Fibroblast of skin of abdomen (primary cell): ENCODE measurements around the gene FMNL1.
"Not testable (repeated sequence)": the region's sequence is repeated elsewhere in the genome, so short reads cannot be mapped to it uniquely, and the experiment has no call there.

Experiments
- DNase-seq: peaks from one replicate; pipeline ENCODE4 v3.0.0-alpha.2; 2013

FMNL1 gene

DNA sequence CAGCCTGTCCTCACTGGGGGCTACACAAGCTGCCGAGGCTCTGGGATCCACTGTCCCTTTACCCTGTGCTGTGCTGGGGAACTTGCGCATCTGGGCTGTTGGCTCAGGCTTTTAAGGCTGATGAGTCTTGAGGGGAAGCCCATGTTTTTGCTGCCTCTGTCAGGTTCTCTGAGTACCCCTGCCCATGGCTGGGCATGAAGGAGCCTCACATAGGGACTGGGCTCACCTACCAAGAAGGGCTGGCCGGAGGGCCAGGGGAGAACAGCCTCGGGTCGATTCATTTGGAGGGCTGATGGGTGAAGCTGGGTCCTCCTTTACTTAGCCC lies 14.6 kb downstream of the FMNL1 start:
- DNase-seq: no peak

DNA sequence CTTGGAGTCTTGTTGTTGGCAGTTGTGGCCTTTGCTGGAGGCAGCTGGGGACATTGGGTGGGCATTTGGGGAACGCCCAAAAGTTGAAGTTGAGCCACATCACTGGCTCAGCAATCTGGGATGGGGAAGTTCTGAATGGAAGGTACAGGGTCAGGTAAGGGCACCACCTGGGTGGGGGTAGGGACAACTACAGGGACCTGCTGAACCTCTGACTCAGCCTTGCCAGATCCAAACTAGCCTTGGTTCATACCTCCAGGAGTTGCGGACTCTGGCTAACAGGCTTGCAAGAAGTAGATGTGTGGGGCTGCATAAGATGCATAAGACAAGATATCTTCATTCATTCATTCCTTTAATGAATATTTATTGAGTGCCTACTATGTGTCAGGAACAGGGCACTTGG lies 16.0 kb downstream of the FMNL1 start:
- DNase-seq: no peak

DNA sequence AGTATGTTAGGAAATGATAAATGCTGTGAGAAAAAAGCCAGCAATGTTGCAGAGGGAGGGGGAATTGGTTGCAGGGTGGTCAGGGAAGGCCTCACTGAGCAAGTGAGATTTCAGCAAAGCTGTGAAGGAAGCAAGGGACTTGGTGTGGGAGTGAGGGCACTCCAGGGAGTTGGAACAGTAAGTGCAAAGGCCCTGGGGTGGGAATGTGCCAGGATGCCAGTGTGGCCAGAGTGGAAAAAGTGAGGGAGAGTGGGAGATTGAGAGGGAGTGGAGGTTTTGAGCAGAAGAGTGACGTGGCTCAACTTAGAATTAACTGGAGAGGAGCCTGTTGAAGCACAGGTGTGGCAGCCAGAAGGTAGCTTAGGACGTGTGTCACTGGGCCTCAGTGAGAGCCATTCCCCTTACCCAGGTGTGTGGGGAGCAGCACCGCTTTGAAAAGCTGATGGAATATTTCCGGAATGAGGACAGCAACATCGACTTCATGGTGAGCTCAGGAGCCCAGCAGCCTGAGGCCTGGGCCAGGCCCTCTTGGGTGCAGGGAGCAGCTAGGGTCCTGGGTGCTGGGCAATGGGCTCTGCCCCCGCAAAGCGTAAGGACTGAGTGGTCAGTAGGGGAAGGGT lies 16.6 kb downstream of the FMNL1 start:
- DNase-seq: no peak

DNA sequence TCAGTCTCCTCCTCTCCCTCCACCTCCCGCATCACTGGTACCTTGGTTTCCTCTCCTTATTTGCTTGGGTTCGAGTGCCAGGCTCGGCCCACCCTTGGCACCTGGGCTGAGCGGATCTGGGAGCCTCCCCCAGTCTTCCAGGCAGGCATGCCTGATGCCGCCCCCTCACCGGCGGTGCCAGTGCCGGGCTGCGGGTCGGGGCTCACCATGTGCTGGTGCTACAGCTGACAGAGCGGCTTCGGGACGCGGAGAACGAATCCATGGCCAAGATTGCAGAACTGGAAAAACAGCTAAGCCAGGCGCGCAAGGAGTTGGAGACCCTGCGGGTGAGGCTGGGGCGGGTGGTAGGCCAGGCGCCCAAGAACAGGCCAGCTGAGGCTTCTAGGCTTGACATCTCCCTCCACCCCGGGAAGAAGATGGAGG lies 19.2 kb downstream of the FMNL1 start:
- DNase-seq: no peak

DNA sequence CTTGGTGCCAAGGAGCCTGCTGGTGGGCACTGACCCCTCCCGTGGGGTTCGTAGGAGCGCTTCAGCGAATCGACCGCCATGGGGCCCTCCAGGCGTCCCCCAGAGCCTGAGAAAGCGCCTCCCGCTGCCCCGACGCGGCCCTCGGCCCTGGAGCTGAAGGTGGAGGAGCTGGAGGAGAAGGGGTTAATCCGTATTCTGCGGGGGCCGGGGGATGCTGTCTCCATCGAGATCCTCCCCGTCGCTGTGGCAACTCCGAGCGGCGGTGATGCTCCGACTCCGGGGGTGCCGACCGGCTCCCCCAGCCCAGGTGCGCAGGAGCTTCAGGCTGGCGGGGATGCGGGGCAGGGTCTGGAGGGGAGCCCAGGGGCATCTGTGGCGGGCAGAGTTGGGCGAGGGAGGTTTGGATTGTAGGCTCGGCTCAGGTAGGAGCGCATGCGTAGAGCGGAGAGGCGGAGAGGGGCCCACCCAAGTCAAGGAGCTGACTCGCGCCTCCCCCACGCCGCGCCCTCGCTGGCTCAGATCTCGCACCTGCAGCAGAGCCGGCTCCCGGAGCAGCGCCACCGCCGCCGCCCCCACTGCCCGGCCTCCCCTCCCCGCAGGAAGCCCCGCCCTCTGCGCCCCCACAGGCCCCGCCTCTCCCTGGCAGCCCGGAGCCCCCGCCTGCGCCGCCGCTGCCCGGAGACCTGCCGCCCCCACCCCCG lies 19.8 kb downstream of the FMNL1 start:
- no peak for DNase-seq

DNA sequence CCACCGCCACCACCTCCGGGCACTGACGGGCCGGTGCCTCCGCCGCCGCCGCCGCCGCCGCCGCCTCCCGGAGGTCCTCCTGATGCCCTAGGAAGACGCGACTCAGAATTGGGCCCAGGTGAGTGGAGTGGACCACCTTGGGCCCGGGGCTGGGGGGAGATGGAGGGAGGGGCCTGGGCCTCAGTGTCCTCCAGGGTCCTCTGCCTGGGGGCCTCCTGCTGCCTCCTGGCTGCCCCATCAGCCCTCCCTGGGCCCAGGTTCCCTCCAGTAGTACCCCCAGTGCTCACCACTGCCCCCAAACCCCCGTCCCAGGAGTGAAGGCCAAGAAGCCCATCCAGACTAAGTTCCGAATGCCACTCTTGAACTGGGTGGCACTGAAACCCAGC lies 20.3 kb downstream of the FMNL1 start:
- DNase-seq: no peak

DNA sequence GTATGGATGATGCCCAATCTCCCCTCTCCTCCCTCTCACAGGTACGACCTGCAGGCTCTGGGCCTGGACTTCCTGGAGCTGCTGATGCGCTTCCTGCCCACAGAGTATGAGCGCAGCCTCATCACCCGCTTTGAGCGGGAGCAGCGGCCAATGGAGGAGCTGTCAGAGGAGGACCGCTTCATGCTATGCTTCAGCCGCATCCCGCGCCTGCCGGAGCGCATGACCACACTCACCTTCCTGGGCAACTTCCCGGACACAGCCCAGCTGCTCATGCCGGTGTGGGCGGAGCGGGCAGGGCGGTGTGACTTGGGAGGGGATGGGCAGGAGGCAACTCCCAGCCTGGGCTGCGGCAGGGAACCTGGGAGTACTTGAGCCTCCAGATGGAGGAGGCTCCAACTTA lies 22.1 kb downstream of the FMNL1 start:
- DNase-seq: no peak

DNA sequence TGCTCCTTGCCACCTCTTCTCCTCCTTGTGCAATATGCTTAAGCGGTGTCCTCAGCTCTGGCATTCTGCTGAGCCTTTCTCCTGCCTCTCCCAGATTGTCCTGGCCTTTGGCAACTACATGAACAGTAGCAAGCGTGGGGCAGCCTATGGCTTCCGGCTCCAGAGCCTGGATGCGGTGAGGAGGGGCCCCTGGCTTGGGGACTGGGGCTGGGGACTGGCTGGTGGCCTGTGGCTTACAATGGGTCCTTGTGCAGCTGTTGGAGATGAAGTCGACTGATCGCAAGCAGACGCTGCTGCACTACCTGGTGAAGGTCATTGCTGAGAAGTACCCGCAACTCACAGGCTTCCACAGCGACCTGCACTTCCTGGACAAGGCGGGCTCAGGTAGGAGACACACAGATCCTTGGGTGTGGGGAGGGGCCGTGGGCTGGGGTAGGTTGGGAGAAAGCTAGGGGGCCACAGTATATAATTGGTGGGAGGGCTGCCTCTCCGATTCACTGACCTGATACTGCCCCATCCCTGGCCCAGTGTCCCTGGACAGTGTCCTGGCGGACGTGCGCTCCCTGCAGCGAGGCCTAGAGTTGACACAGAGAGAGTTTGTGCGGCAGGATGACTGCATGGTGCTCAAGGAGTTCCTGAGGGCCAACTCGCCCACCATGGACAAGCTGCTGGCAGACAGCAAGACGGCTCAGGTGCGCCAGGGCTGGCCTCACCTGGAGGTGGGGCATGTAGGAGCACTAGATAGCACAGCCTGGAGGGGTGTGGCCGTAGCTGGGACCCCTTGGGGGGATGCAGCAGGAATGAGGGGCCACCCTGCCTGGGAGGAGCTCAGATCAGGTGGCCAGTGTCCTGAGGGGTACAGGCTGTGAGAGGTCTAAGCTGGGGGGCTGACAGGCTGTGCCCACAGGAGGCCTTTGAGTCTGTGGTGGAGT lies 23.3 kb downstream of the FMNL1 start:
- DNase-seq: no peak

DNA sequence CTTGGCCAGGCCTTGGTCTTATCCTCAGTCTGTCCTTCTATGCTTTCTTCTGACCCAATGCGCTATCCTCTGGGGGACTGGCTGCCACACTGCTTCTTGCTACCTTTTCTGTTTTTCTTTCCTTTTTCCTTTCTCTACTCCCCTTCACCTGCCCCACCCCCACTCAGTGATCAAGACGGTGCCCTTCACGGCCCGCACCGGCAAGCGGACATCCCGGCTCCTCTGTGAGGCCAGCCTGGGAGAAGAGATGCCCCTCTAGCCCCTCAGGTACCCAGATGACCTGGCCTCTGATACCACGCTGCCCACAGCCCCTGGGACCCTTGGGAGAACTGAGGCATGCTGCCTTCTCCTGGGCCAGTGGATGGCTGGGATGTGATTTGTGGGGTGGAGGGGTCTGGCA lies 24.7 kb downstream of the FMNL1 start:
- DNase-seq: no peak

DNA sequence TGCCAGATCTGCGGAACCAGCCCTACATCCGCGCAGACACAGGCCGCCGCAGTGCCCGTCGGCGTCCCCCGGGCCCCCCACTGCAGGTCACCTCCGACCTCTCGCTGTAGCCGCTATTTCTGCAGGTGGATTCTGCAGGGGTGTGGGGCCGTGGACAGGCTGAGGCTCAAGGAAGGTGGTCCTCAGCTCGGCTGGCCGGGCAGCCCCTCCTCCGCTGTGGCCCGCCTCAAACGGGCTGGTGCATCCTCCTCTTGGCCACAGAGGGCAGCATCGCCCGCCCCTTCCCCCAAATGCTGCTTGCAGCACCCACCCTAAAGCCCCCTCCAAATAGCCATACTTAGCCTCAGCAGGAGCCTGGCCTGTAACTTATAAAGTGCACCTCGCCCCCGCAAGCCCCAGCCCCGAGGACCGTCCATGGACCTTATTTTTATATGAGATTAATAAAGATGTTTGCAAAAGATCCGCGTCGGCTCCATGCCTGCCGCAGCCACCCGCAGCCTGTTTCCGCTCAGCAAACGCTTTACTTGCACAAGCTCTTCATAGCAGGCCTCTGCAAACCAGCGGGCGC lies 25.3 kb downstream of the FMNL1 start:
- DNase-seq: peak; percentile 31

DNA sequence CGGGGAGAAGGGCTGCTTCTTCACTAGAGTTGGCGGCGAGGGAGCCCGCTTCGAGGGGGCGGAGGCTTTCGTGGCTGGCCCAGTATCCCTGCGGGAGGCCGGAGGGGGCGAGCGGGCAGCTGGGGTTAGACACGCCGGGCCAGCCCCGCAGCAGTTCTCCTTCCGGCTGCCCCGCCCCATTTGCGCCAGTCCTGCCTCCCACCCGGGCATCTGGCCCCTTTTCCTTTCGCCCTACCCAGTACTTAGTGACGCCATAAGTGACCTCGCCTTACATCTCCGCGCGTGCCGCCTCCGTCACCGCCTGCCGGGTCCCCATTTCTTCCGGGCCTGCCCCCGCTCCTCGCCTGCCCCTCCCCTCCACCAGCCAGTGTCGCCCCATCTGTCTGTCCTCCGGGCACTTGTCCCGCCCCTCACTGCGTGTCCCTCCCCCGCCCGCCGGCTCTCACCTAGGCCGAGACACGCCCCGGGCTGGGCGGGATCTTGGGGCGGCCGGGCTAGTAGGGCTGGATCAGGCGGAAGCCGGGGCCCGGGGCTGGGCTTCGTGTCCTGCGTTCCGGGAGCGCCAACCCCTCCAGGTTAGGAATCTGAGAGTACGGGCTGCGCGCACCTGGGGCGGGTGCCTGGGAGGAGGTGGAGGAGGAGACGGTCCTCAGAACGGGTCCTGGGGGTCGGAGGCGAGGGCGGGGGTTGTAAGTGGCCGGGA lies 25.9 kb downstream of the FMNL1 start:
- DNase-seq: peak; percentile 44

DNA sequence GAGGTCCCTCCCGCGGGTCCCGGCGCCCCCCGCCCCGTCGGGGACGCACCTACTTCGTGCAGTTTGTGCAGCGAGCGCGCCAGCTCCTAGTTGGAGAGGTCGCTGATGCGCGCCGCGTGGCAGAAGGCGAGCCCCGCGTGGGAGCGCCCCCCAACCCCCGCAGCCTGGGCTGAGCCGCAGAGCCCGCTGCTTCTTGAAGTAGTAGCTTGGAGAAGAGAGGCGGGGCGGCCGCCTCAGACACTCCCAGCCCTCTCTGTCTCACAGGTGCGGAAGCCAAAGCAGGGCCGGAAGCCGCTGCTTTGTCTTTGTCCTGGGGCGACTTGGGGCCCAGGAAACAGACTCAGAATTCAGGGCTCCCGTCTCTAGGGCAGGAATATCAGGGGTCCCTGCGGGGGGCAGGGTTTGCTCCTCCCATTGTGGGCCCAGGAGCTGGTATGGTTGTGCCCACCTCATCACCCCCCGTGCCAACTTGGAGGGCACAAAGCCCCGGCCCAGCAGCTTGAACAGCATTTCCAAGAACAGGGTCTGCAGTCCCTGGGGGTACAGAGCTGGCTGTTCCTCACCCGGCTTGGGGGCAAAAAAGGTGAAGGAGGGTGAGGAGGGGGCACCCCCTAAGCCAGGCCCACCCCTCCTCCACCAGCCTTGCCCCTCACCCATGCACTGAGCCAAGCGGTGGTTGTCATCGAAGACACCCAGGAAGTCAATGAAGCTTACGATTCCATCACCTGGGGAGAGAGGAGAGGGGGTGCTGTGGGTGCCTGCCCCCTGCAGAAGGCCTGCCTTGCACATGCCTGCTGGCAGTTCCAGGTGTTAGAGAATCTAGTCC lies 26.7 kb downstream of the FMNL1 start:
- no peak for DNase-seq

DNA sequence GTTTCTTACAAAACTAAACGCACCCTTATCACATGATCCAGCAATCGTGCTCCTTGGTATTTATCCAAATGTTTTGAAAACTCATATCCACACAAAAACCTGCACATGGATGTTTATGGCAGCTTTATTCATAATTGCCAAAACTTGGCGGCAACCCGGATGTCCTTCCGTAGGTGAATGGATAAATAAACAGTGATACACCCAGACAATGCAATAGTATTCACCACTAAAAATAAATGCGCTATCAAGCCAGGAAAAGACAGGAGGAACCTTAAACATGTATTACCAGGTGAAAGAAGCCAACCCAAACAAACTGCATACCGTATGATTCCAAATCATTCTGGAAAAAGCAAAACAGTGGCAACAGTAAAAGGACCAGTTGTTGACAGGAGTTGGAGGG lies 30.2 kb downstream of the FMNL1 start:
- DNase-seq: no peak

DNA sequence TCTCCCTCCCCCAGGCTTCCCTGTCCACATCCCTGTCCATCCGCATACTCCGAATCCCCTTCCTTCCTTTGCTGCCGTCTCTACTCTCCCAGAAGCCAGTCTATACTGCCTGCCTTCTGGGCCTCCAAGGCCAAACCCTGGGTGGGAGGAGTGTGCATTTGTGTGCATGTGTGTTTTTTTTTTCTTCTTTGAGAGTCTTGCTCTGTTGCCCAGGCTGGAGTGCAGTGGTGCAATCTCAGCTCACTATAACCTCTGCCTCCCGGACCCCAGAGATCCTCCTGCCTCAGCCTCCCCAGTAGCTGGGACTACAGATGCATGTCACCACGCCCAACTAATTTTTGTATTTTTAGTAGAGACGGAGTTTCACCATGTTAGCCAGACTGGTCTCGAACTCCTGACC lies 31.6 kb downstream of the FMNL1 start:
- DNase-seq: not testable (repeated sequence)

DNA sequence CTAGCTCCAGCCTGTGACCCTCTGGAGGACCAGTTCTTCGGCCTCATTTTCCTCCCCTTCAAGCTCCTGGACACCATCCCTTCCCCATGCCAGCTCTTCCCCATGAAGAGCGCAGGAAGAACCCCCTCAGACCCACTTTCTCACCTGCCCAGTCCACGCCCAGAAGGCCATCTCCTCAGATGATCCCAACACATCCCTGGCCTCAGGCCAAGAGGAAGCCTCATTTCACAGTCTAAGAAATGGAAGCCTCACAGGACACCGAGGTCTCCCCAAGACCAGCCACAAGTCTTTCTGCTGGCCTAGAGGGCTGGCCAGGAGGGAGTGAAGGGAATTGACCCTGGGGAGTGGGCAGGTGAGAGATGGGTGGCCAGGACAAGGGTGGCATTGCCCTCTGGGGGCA lies 32.2 kb downstream of the FMNL1 start:
- DNase-seq: no peak

DNA sequence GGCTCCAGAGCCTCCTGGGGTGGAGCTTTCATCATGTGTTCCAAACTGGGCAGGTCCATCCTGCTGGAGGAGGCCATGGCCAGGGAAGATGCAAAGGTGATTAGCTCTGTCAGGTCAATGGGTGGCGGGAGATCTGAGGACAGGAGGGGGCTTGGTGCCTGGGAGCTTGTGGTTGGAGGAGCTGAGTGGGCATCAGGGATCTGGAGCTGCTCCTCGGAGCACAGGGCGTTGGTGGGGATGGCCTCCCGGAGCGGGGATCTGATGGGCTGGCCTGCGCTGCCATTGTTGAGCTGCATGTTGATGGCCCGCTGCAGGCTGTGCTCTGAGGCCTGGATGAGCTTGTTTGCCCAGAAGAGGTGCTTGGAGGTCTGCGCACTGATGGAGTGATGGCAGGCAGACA lies 33.7 kb downstream of the FMNL1 start:
- no peak for DNase-seq

DNA sequence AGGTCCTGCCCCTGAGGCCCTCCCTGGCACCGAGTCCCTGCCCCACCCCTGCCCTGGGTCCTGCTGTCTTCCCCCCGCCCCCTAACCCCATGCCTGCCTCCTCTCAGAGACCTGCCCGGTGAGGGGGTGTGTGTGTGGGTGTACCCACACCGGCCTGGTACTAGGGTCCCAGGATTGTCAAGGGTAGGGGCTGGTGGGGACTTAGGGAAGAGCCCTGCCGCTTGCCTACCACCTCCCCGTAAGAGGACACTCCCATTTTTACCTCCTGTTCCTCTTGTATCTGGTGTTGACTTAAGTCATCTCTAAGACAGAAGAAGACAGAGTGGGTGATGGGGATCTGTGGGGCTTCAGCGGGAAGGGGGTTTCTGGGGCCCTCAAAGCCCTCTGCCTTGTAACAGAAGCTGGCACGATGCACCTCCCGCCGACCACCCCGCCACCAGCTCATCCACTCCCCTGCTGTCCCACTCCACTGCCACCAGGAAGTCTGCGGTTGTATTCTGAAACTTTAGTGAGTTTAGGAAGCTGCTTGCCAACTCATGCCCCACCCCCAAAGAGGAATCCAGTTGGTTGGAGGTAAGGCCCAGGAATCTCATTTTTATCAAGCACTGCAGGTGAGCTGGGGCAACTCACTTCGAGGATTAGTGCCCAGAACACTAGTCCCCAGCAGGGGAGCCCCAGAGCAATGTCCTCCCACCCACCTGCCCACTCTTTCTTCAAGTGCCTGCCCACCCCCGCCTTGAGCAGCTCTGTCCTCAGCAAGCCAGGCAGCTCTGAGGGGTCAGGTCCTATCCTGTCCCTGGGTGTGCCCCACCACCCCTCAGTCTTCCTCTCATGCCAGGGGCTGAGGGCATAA lies 34.7 kb downstream of the FMNL1 start:
- DNase-seq: no peak

DNA sequence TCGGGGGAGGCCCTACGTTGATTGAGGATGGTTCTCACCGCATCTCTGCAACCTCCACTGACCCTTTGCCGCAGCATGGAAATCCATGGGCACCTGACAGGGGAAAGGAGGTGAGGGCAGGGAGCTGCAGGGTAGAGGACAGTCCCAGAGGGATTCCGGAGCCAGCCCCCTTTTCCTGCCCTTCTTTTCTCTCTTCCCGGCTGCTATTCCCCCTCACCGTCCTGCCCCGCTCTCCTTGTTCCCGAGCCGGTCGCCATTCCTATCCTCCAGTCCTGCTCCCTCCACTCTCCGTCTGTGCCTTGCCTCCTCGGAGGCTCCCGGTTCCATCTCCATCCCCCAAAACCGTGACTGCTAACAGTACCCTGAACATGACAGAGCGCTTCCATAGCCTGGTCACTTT lies 35.4 kb downstream of the FMNL1 start:
- no peak for DNase-seq

DNA sequence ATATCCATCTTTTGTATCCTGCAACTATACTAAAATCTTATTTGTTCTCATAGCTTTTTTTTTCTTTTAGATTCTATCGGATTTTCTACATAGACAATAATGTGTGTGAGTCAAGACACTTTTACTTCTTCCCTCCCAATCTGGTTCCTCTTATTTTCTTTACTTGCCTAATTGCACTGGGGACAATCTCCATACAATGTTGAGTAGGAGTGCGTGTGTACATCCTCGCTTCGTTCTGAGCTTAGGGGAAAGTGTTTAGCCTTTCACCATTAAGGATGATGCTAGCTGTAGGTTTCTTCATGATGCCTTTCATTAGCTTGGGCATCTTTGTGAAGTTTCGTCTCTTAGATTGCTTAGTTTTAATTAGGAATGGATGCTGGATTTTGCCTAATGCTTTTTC lies 37.3 kb downstream of the FMNL1 start:
- no peak for DNase-seq

DNA sequence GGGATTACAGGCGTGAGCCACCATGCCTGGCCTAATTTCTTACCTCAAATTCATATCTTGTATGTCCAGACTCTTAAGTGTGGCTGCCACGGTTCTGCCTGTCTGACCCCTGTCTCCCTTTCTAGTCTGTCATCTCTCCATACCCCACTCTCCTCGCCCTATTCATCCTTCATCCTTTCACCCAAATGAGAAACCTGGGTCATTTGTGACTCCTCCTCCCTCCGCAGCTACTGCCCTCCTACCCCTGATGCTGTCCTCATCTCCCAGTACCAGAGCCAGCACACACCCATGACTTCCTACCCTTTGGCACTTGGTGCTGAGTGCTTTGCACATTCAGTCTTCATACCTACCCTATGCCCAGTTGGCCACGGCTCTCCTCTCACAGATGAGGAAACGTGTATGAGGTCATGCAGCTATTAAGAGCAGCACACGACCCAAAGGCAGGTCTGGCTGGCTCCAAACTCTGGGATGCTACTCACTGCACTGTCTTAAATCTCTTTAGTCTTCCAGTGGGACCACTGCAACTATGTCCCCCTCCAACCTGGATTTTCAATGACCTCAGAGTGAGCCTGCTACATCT lies 38.6 kb downstream of the FMNL1 start:
- DNase-seq: no peak
